ENCODE results near the gene FHIT.
"Not testable (repeated sequence)": the region's sequence is repeated elsewhere in the genome, so short reads cannot be mapped to it uniquely, and the experiment has no call there.

The FHIT gene

GRCh38 chr3:60990442-60990730 lies 260.9 kb downstream of the FHIT start:
- no peak overlapping the region for H3K4me3 ChIP-seq (ENCODE audit: low read depth, low read length)
- TF ChIP-seq, protein P1, sequence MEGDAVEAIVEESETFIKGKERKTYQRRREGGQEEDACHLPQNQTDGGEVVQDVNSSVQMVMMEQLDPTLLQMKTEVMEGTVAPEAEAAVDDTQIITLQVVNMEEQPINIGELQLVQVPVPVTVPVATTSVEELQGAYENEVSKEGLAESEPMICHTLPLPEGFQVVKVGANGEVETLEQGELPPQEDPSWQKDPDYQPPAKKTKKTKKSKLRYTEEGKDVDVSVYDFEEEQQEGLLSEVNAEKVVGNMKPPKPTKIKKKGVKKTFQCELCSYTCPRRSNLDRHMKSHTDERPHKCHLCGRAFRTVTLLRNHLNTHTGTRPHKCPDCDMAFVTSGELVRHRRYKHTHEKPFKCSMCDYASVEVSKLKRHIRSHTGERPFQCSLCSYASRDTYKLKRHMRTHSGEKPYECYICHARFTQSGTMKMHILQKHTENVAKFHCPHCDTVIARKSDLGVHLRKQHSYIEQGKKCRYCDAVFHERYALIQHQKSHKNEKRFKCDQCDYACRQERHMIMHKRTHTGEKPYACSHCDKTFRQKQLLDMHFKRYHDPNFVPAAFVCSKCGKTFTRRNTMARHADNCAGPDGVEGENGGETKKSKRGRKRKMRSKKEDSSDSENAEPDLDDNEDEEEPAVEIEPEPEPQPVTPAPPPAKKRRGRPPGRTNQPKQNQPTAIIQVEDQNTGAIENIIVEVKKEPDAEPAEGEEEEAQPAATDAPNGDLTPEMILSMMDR (IDR thresholded peaks at IDR 0.05; ENCODE audit: borderline replicate concordance, insufficient read depth, low read depth, low read length): no peak

DNA sequence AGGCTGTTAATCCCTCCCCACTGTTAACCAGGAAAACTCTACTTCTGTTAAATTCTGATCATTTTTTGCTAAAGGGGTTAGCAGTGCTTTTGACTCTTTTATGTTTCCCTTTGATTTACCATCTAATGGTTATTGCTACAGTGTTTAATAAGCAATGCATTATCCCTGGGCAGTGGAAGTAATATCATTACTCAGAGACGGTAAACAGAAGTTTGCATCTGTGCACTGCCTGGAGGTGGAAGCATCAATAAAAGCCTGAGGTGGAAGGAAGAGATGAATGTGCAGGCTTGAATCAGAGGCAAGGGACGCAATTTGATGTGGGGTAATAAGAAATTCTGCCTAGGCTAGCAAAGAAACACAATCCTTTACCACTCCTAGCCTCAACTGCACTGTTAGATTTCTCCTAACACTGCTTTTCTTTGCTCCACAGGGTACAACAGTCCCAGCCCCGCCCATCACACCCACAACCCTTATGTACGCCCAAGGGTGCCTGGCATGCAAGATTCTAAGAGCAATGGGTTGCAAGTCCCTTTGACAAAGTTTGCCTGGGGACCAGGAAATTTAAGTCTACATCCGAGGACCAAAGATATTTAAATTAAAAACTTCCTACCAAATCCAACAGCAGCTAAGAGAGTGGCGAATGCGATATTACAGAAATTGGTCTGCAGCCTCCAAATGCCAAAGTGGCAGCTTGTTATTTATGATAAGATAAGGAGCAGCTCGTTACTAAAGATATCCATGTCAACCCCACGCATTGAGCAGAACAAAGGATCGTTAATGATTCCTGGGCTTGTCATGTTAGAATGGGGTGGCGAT lies 261.4 kb downstream of the FHIT start:
- TF ChIP-seq, protein P1 (IDR thresholded peaks at IDR 0.05; ENCODE audit: borderline replicate concordance, insufficient read depth, low read depth, low read length): no peak
- H3K4me3 ChIP-seq (ENCODE audit: low read depth, low read length): no peak overlapping the region

DNA sequence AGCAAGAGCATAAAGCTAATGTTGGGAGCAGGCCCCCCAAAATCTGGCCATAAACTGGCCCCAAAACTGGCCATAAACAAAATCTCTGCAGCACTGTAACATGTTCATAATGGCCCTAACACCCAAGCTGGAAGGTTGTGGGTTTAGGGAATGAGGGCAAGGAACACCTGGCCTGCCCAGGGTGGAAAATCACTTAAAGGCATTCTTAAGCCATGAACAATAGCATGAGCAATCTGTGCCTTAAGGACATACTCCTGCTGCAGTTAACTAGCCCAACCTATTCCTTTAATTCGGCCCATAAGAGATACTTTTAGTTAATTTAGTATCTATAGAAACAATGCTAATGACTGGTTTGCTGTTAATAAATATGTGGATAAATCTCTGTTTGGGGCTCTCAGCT lies 264.1 kb downstream of the FHIT start:
- H3K4me3 ChIP-seq (ENCODE audit: low read depth, low read length): not testable (repeated sequence)

- TF ChIP-seq, protein P1 (IDR thresholded peaks at IDR 0.05; ENCODE audit: borderline replicate concordance, insufficient read depth, low read depth, low read length): no peak
- no peak overlapping the region for H3K4me3 ChIP-seq (ENCODE audit: low read depth, low read length)
Measured at GRCh38 chr3:60986552-60986951, 264.7 kb downstream of the FHIT start.

- H3K4me3 ChIP-seq (ENCODE audit: low read depth, low read length): no peak overlapping the region
- TF ChIP-seq, protein P1 (IDR thresholded peaks at IDR 0.05; ENCODE audit: borderline replicate concordance, insufficient read depth, low read depth, low read length): no peak
Measured at GRCh38 chr3:60983906-60984305, 267.3 kb downstream of the FHIT start.

DNA sequence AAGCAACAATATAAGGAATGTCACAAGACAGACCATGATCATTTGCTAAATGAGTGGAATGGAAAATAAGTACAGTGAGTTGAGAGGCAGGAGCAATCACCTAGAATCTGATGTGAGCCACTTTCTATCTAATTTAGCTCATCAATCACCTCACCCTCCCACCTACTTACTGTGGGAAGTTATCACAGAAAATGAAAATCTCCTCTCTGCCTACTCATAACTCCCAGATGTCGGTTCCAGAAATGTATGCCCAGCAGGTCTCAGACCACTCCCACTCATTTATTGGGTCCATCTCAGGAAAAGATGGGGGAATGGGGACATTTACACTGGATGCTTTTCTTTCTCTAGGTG lies 270.9 kb downstream of the FHIT start:
- TF ChIP-seq, protein P1 (IDR thresholded peaks at IDR 0.05; ENCODE audit: borderline replicate concordance, insufficient read depth, low read depth, low read length): no peak
- no peak overlapping the region for H3K4me3 ChIP-seq (ENCODE audit: low read depth, low read length)

- TF ChIP-seq, protein P1 (IDR thresholded peaks at IDR 0.05; ENCODE audit: borderline replicate concordance, insufficient read depth, low read depth, low read length): no peak
- H3K4me3 ChIP-seq (ENCODE audit: low read depth, low read length): no peak overlapping the region
Measured at GRCh38 chr3:60979461-60980341, 271.6 kb downstream of the FHIT start.
